Endothelial cell (in vitro differentiated cells): ENCODE results near the gene NCK2. TPM values are rescaled to one million over a fixed set of nuclear protein-coding genes. Genes with fewer than 3 reads are reported as not detected.

Experiments used
- DNase-seq: peaks from one replicate; pipeline ENCODE4 v3.0.0; 2021; ENCODE audit warnings: low spot score
- H3K27ac Mint-ChIP-seq: one replicate; pipeline ENCODE4 v1.8.0; 2021; ENCODE audit warnings: mixed read lengths, inconsistent platforms; ENCODE audit not compliant: unreplicated experiment
- H3K27me3 Mint-ChIP-seq: one replicate; pipeline ENCODE4 v1.8.0; 2021; ENCODE audit warnings: mild to moderate bottlenecking, moderate library complexity, mixed read lengths, inconsistent platforms; ENCODE audit not compliant: unreplicated experiment
- H3K36me3 Mint-ChIP-seq: one replicate; pipeline ENCODE4 v1.8.0; 2021; ENCODE audit warnings: mild to moderate bottlenecking, low read depth, mixed read lengths, inconsistent platforms; ENCODE audit not compliant: unreplicated experiment
- H3K4me1 Mint-ChIP-seq: one replicate; pipeline ENCODE4 v1.8.0; 2021; ENCODE audit warnings: mild to moderate bottlenecking, mixed read lengths, inconsistent platforms; ENCODE audit not compliant: unreplicated experiment
- H3K4me3 Mint-ChIP-seq: one replicate; pipeline ENCODE4 v1.8.0; 2021; ENCODE audit warnings: mild to moderate bottlenecking, mixed read lengths, inconsistent platforms; ENCODE audit not compliant: unreplicated experiment
- H3K9me3 Mint-ChIP-seq: one replicate; pipeline ENCODE4 v1.8.0; 2021; ENCODE audit warnings: mixed read lengths, inconsistent platforms; ENCODE audit not compliant: unreplicated experiment
- total RNA-seq: library from RNA; stranded (reverse); fragmentation: NEBNext Ultra II Directional; extraction: Animal tissue kit (Norgen Biotek cat#: 25700); gene quantifications from one replicate; pipeline ENCODE4 v1.2.1, GENCODE V29; 2021; ENCODE audit not compliant: unreplicated experiment
- TF ChIP-seq, protein P1 (sequence below): fragments of 200-600 bp; sonication (generic); IDR thresholded peaks from one replicate; pipeline ENCODE4 v1.5.0; 2021; ENCODE audit warnings: antibody characterized with exemption; ENCODE audit not compliant: unreplicated experiment

NCK2 gene
- total RNA-seq, 1 donor from 2014 or later: 93.7 TPM

- no peak for DNase-seq
- H3K9me3 Mint-ChIP-seq: no peaks in the 10 kb centered on the region
- H3K4me1 Mint-ChIP-seq: peaks cover 51% of the 10 kb centered on the region
- H3K4me3 Mint-ChIP-seq: no peak overlapping the region
- H3K27me3 Mint-ChIP-seq: peaks cover 5% of the 10 kb centered on the region
- H3K36me3 Mint-ChIP-seq: peaks cover 12% of the 10 kb centered on the region
- no peak overlapping the region for H3K27ac Mint-ChIP-seq
- TF ChIP-seq, protein P1, sequence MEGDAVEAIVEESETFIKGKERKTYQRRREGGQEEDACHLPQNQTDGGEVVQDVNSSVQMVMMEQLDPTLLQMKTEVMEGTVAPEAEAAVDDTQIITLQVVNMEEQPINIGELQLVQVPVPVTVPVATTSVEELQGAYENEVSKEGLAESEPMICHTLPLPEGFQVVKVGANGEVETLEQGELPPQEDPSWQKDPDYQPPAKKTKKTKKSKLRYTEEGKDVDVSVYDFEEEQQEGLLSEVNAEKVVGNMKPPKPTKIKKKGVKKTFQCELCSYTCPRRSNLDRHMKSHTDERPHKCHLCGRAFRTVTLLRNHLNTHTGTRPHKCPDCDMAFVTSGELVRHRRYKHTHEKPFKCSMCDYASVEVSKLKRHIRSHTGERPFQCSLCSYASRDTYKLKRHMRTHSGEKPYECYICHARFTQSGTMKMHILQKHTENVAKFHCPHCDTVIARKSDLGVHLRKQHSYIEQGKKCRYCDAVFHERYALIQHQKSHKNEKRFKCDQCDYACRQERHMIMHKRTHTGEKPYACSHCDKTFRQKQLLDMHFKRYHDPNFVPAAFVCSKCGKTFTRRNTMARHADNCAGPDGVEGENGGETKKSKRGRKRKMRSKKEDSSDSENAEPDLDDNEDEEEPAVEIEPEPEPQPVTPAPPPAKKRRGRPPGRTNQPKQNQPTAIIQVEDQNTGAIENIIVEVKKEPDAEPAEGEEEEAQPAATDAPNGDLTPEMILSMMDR: no peak
Measured at GRCh38 chr2:105789745-105790460, 45.2 kb downstream of the NCK2 start.

- TF ChIP-seq, protein P1: no peak
- no peak overlapping the region for H3K27ac Mint-ChIP-seq
- no peaks in the 10 kb centered on the region for H3K9me3 Mint-ChIP-seq
- H3K4me1 Mint-ChIP-seq: peaks cover 49% of the 10 kb centered on the region
- H3K4me3 Mint-ChIP-seq: no peak overlapping the region
- H3K27me3 Mint-ChIP-seq: peaks cover 5% of the 10 kb centered on the region
- H3K36me3 Mint-ChIP-seq: peaks cover 12% of the 10 kb centered on the region
- DNase-seq: no peak
Measured at GRCh38 chr2:105790461-105791149, 45.9 kb downstream of the NCK2 start.

DNA sequence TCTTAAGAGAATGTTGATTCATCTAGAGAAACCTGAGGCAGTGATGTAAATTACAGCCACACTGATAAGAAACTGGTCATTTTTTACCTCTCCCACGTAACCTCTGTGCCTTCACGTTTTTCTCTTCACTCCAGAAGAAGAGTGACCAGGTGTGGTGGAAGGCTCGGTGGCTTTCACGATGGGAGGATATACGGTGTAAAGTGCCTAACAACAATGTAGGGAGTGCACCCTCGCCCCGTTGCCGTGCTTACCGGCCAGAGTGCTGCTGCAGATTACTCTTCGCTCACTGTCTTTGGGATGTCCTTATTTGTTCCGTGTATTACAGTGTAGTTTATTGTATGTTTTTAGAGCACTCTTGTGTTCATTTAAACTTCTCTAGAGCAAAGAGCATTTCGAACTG lies 46.5 kb downstream of the NCK2 start:
- H3K27ac Mint-ChIP-seq: no peak overlapping the region

GRCh38 chr2:105792561-105792960 lies 47.8 kb downstream of the NCK2 start:
- TF ChIP-seq, protein P1: no peak
- peak overlapping the region; percentile 13 for H3K27ac Mint-ChIP-seq
- H3K4me3 Mint-ChIP-seq: no peak overlapping the region
- H3K36me3 Mint-ChIP-seq: peaks cover 3% of the 10 kb centered on the region
- H3K4me1 Mint-ChIP-seq: peaks cover 50% of the 10 kb centered on the region
- H3K27me3 Mint-ChIP-seq: peaks cover 5% of the 10 kb centered on the region
- DNase-seq: no peak
- H3K9me3 Mint-ChIP-seq: no peaks in the 10 kb centered on the region

More for the DNA sequence above, 46.5 kb downstream of the NCK2 start:
- H3K27me3 Mint-ChIP-seq: peaks cover 5% of the 10 kb centered on the region
- no peaks in the 10 kb centered on the region for H3K9me3 Mint-ChIP-seq
- H3K4me1 Mint-ChIP-seq: peaks cover 49% of the 10 kb centered on the region
- H3K4me3 Mint-ChIP-seq: no peak overlapping the region
- no peak for DNase-seq
- TF ChIP-seq, protein P1: no peak
- peaks cover 8% of the 10 kb centered on the region for H3K36me3 Mint-ChIP-seq
